OCI-LY1 (cell line): ENCODE measurements around the gene CPNE7.
A peak's percentile ranks its signal among the peaks of the same experiment; 100 is the strongest.

Experiments used
- H2AFZ ChIP-seq: fragments of 200-600 bp; sonication (generic), shearing (Covaris generic); 2 replicates; pipeline ENCODE4 v1.6.0; 2014; ENCODE audit warnings: antibody characterized with exemption, mild to moderate bottlenecking, low read length
- H3F3A ChIP-seq: fragments of 200-600 bp; sonication (generic), shearing (Covaris generic); 2 replicates; pipeline ENCODE4 v1.6.0; 2014; ENCODE audit warnings: mild to moderate bottlenecking, antibody characterized with exemption, low read length, moderate library complexity; ENCODE audit not compliant: insufficient read depth
- H3K27ac ChIP-seq: fragments of 200-600 bp; sonication (generic); 2 replicates; pipeline ENCODE4 v1.5.1; 2014; ENCODE audit warnings: low read length, mixed run types, mild to moderate bottlenecking, low read depth; ENCODE audit not compliant: poor library complexity, severe bottlenecking
- H3K27me3 ChIP-seq: fragments of 200-600 bp; sonication (generic); 2 replicates; pipeline ENCODE4 v1.6.0; 2014; ENCODE audit warnings: antibody characterized with exemption, mild to moderate bottlenecking, low read length, moderate library complexity; ENCODE audit not compliant: insufficient read depth
- H3K36me3 ChIP-seq: fragments of 200-600 bp; sonication (generic); 2 replicates; pipeline ENCODE4 v1.6.1; 2014; ENCODE audit warnings: mild to moderate bottlenecking, antibody characterized with exemption, low read length, moderate library complexity, mixed read lengths; ENCODE audit not compliant: insufficient read depth
- H3K4me1 ChIP-seq: fragments of 200-600 bp; sonication (generic); 2 replicates; pipeline ENCODE4 v1.5.1; 2014; ENCODE audit warnings: mild to moderate bottlenecking, low read length, moderate library complexity; ENCODE audit not compliant: insufficient read depth, severe bottlenecking
- H3K4me2 ChIP-seq: fragments of 200-600 bp; sonication (generic), shearing (Covaris generic); 2 replicates; pipeline ENCODE4 v1.6.1; 2014; ENCODE audit warnings: low read length
- H3K4me3 ChIP-seq: fragments of 200-600 bp; sonication (generic); 2 replicates; pipeline ENCODE4 v1.5.1; 2014; ENCODE audit warnings: low read length, low read depth, mild to moderate bottlenecking, mixed read lengths; ENCODE audit not compliant: poor library complexity, severe bottlenecking
- H3K79me2 ChIP-seq: fragments of 200-600 bp; shearing (Covaris generic); 2 replicates; pipeline ENCODE4 v1.6.1; 2016; ENCODE audit warnings: mixed run types, low read length, mixed read lengths; ENCODE audit not compliant: insufficient read depth
- H3K9ac ChIP-seq: fragments of 200-600 bp; sonication (generic), shearing (Covaris generic); 2 replicates; pipeline ENCODE4 v1.6.1; 2014; ENCODE audit warnings: mild to moderate bottlenecking, low read length, mixed read lengths
- H3K9me2 ChIP-seq: fragments of 200-600 bp; sonication (generic), shearing (Covaris generic); 2 replicates; pipeline ENCODE4 v1.6.1; 2014; ENCODE audit warnings: low read depth, mild to moderate bottlenecking, low read length, mixed read lengths
- H3K9me3 ChIP-seq: fragments of 200-600 bp; shearing (Covaris generic); 2 replicates; pipeline ENCODE4 v1.6.1; 2014; ENCODE audit warnings: low read length, mixed read lengths
- H4K20me1 ChIP-seq: fragments of 200-600 bp; sonication (generic), shearing (Covaris generic); 2 replicates; pipeline ENCODE4 v1.6.0; 2016; ENCODE audit warnings: mild to moderate bottlenecking, low read length; ENCODE audit not compliant: insufficient read depth
- CTCF ChIP-seq: fragments of 200-600 bp; sonication (generic), shearing (Covaris generic); IDR thresholded peaks from 2 replicates; pipeline ENCODE4 v1.5.1; 2017; ENCODE audit warnings: mild to moderate bottlenecking, antibody characterized with exemption, low read length, moderate library complexity, mixed read lengths
- EZH2 ChIP-seq: fragments of 200-600 bp; sonication (generic), shearing (Covaris generic); IDR thresholded peaks from 2 replicates; pipeline ENCODE4 v1.8.0; 2017; ENCODE audit warnings: borderline replicate concordance, mixed run types, mild to moderate bottlenecking, antibody characterized with exemption, low read length, moderate library complexity, mixed read lengths

CPNE7 gene

GRCh38 chr16:89636663-89637062 lies 61.1 kb downstream of the CPNE7 start:
- Histone ChIP-seq H3K4me2 (no peak overlapping the region), H3K9ac (no peak overlapping the region), H3K4me1 (no peaks in the 10 kb centered on the region), H3K9me3 (no peaks in the 10 kb centered on the region), H2AFZ (no peak overlapping the region), H3K27me3 (peaks cover 1% of the 10 kb centered on the region; the same call in 1 of the 2 replicates), H3K9me2 (no peaks in the 10 kb centered on the region), H3K79me2 (no peaks in the 10 kb centered on the region), H3F3A (no peaks in the 10 kb centered on the region), H3K27ac (no peak overlapping the region), H3K36me3 (no peaks in the 10 kb centered on the region), H4K20me1 (no peaks in the 10 kb centered on the region), H3K4me3 (no peak overlapping the region)
- TF ChIP-seq CTCF (no peak), EZH2 (no peak)

GRCh38 chr16:89637379-89637778 lies 61.8 kb downstream of the CPNE7 start:
- Histone ChIP-seq H3K9me2 (no peaks in the 10 kb centered on the region), H3K9ac (no peak overlapping the region), H3K27ac (no peak overlapping the region), H3K4me3 (no peak overlapping the region), H3K9me3 (no peaks in the 10 kb centered on the region), H3K79me2 (no peaks in the 10 kb centered on the region), H3K27me3 (peaks cover 5% of the 10 kb centered on the region; the same call in 1 of the 2 replicates), H3K4me1 (no peaks in the 10 kb centered on the region), H3K36me3 (no peaks in the 10 kb centered on the region), H3K4me2 (no peak overlapping the region), H2AFZ (no peak overlapping the region), H3F3A (no peaks in the 10 kb centered on the region), H4K20me1 (no peaks in the 10 kb centered on the region)
- peak; percentile 12; the same call in 1 of the 2 replicates for TF ChIP-seq CTCF
- TF ChIP-seq EZH2, result no peak

GRCh38 chr16:89638455-89638854 lies 62.9 kb downstream of the CPNE7 start:
- no peaks in the 10 kb centered on the region for H3K9me3 ChIP-seq
- no peak overlapping the region for H3K4me2 ChIP-seq
- H3K4me1 ChIP-seq, result no peaks in the 10 kb centered on the region
- TF ChIP-seq EZH2, result no peak
- no peak for TF ChIP-seq CTCF
- no peak overlapping the region for H3K27ac ChIP-seq
- H4K20me1 ChIP-seq, result no peaks in the 10 kb centered on the region
- H3K27me3 ChIP-seq, result peaks cover 5% of the 10 kb centered on the region; the same call in 1 of the 2 replicates
- H3K9ac ChIP-seq, result no peak overlapping the region
- no peak overlapping the region for H2AFZ ChIP-seq
- H3K9me2 ChIP-seq, result no peaks in the 10 kb centered on the region
- no peaks in the 10 kb centered on the region for H3F3A ChIP-seq
- H3K36me3 ChIP-seq, result no peaks in the 10 kb centered on the region
- H3K79me2 ChIP-seq, result no peaks in the 10 kb centered on the region
- no peak overlapping the region for H3K4me3 ChIP-seq
